Fibroblast of lung (primary cell): ENCODE results near the gene WBP2NL.

Experiments used
- CTCF ChIP-seq, 2 donors: IDR thresholded peaks in 1 of 2; conservative IDR thresholded peaks in 1 of 2; 1 replicate in 1 of 2; 2 replicates in 1 of 2; pipeline ENCODE4 v1.5.1; 2011 to 2012; ENCODE audit warnings: low read length in 2 of 2, control low read depth in 1 of 2, inconsistent platforms in 1 of 2, low read depth in 1 of 2, mild to moderate bottlenecking in 1 of 2
- EZH2 ChIP-seq: IDR thresholded peaks from 2 replicates; pipeline ENCODE4 v1.5.1; 2012; ENCODE audit warnings: low read length, control low read depth, mild to moderate bottlenecking; ENCODE audit errors: missing control alignments

- TF ChIP-seq CTCF (conservative IDR thresholded peaks at IDR 0.05 in 1 of 2, IDR thresholded peaks at IDR 0.05 in 1 of 2; ENCODE audit: low read depth in 1 of 2, low read length in 2 of 2), result no peak
- no peak for TF ChIP-seq EZH2
Measured at GRCh38 chr22:42033263-42034181, 34.9 kb downstream of the WBP2NL start.
